Measurements from ENCODE around the gene CALML4.
"Not testable (repeated sequence)": the region's sequence is repeated elsewhere in the genome, so short reads cannot be mapped to it uniquely, and the experiment has no call there.

- not testable (repeated sequence) for TF ChIP-seq CTCF (optimal IDR thresholded peaks at IDR 0.05 in 1 of 3, IDR thresholded peaks at IDR 0.05 in 1 of 3, conservative IDR thresholded peaks at IDR 0.05 in 1 of 3; ENCODE audit: extremely low read depth in 1 of 3, insufficient read depth in 2 of 3, low read length in 3 of 3); EZH2 (IDR thresholded peaks at IDR 0.05; ENCODE audit: low read length)
These were observed 16.6 kb upstream of the CALML4 start for GRCh38 chr15:68221530-68222431.

Data from keratinocyte (primary cell).